ENCODE data around the gene SOX14. TPM values are rescaled to one million over a fixed set of nuclear protein-coding genes. Genes with fewer than 3 reads are reported as not detected.

Gene SOX14
- total and polyA plus RNA-seq, 5 donors from 2014 or later: not detected

GRCh38 chr3:137792626-137793271, 28.6 kb downstream of the SOX14 start:
- no peaks in the 10 kb centered on the region for H3K4me1 Mint-ChIP-seq
- peaks cover 0 to 2% (median 0%) of the 10 kb centered on the region in 7 donors for H3K9me3 Mint-ChIP-seq
- no peaks in the 10 kb centered on the region for H3K9me3 ChIP-seq (ENCODE audit: control insufficient read depth in 2 of 2, low read length in 2 of 2)
- H3K4me1 ChIP-seq (ENCODE audit: control insufficient read depth, insufficient read depth, low read length, poor library complexity, severe bottlenecking): no peaks in the 10 kb centered on the region
- H3K27ac Mint-ChIP-seq: no peak overlapping the region
- H3K4me3 Mint-ChIP-seq: no peak overlapping the region
- DNase-seq (no peak), ATAC-seq (ENCODE audit: low read depth in 2 of 2) (no peak)
- no peak overlapping the region for H3K4me3 ChIP-seq (ENCODE audit: low read depth, low read length)
- no peaks in the 10 kb centered on the region for H3K36me3 ChIP-seq (ENCODE audit: control insufficient read depth, insufficient read depth, low read length)
- peaks cover 4% of the 10 kb centered on the region for H3K27me3 Mint-ChIP-seq
- no peaks in the 10 kb centered on the region for H3K27me3 ChIP-seq (ENCODE audit: control insufficient read depth, insufficient read depth, low read length)
- H3K36me3 Mint-ChIP-seq: no peaks in the 10 kb centered on the region
- no peak overlapping the region for H3K27ac ChIP-seq (ENCODE audit: insufficient read depth, low read length, poor library complexity, severe bottlenecking)

GRCh38 chr3:137796993-137797392, 32.9 kb downstream of the SOX14 start:
- ATAC-seq (ENCODE audit: low read depth in 2 of 2) (no peak), DNase-seq (no peak)
- H3K27ac Mint-ChIP-seq: no peak overlapping the region
- peaks cover 4% of the 10 kb centered on the region for H3K27me3 Mint-ChIP-seq
- no peaks in the 10 kb centered on the region for H3K4me1 Mint-ChIP-seq
- H3K27me3 ChIP-seq (ENCODE audit: control insufficient read depth, insufficient read depth, low read length): no peaks in the 10 kb centered on the region
- H3K36me3 Mint-ChIP-seq: no peaks in the 10 kb centered on the region
- peaks cover 0 to 5% (median 2%) of the 10 kb centered on the region in 7 donors for H3K9me3 Mint-ChIP-seq
- no peaks in the 10 kb centered on the region for H3K4me1 ChIP-seq (ENCODE audit: control insufficient read depth, insufficient read depth, low read length, poor library complexity, severe bottlenecking)
- H3K4me3 Mint-ChIP-seq: no peak overlapping the region
- H3K27ac ChIP-seq (ENCODE audit: insufficient read depth, low read length, poor library complexity, severe bottlenecking): no peak overlapping the region
- H3K36me3 ChIP-seq (ENCODE audit: control insufficient read depth, insufficient read depth, low read length): no peaks in the 10 kb centered on the region
- H3K4me3 ChIP-seq (ENCODE audit: low read depth, low read length): no peak overlapping the region
- H3K9me3 ChIP-seq (ENCODE audit: control insufficient read depth in 2 of 2, low read length in 2 of 2): no peaks in the 10 kb centered on the region

- Histone ChIP-seq H3K27ac (ENCODE audit: insufficient read depth, low read length, poor library complexity, severe bottlenecking) (no peak overlapping the region), H3K27me3 (ENCODE audit: control insufficient read depth, insufficient read depth, low read length) (no peaks in the 10 kb centered on the region), H3K4me1 (ENCODE audit: control insufficient read depth, insufficient read depth, low read length, poor library complexity, severe bottlenecking) (no peaks in the 10 kb centered on the region), H3K9me3 (ENCODE audit: control insufficient read depth in 2 of 2, low read length in 2 of 2) (no peaks in the 10 kb centered on the region), H3K4me3 (ENCODE audit: low read depth, low read length) (no peak overlapping the region), H3K36me3 (ENCODE audit: control insufficient read depth, insufficient read depth, low read length) (no peaks in the 10 kb centered on the region)
- no peaks in the 10 kb centered on the region for H3K4me1 Mint-ChIP-seq
- ATAC-seq (ENCODE audit: low read depth in 2 of 2): no peak
- H3K9me3 Mint-ChIP-seq: peaks cover 0 to 15% (median 2%) of the 10 kb centered on the region in 7 donors
- no peak overlapping the region for H3K4me3 Mint-ChIP-seq
- H3K27ac Mint-ChIP-seq: no peak overlapping the region
- peaks cover 6% of the 10 kb centered on the region for H3K27me3 Mint-ChIP-seq
- no peaks in the 10 kb centered on the region for H3K36me3 Mint-ChIP-seq
- DNase-seq: no peak
These were observed 39.1 kb downstream of the SOX14 start for GRCh38 chr3:137803215-137803614.

- Histone ChIP-seq H3K36me3 (ENCODE audit: control insufficient read depth, insufficient read depth, low read length) (no peaks in the 10 kb centered on the region), H3K4me3 (ENCODE audit: low read depth, low read length) (no peak overlapping the region), H3K9me3 (ENCODE audit: control insufficient read depth in 2 of 2, low read length in 2 of 2) (no peaks in the 10 kb centered on the region), H3K4me1 (ENCODE audit: control insufficient read depth, insufficient read depth, low read length, poor library complexity, severe bottlenecking) (no peaks in the 10 kb centered on the region), H3K27ac (ENCODE audit: insufficient read depth, low read length, poor library complexity, severe bottlenecking) (no peak overlapping the region), H3K27me3 (ENCODE audit: control insufficient read depth, insufficient read depth, low read length) (no peaks in the 10 kb centered on the region)
- Mint-ChIP-seq H3K36me3 (no peaks in the 10 kb centered on the region), H3K4me1 (no peaks in the 10 kb centered on the region), H3K4me3 (no peak overlapping the region), H3K9me3 (peaks cover 0 to 11% (median 0%) of the 10 kb centered on the region in 7 donors), H3K27ac (no peak overlapping the region), H3K27me3 (peaks cover 10% of the 10 kb centered on the region)
- no peak for DNase-seq
- ATAC-seq (ENCODE audit: low read depth in 2 of 2): no peak
These were observed 43.9 kb downstream of the SOX14 start for GRCh38 chr3:137807998-137808397.

GRCh38 chr3:137809509-137809908, 45.4 kb downstream of the SOX14 start:
- H3K36me3 Mint-ChIP-seq: no peaks in the 10 kb centered on the region
- peaks cover 4% of the 10 kb centered on the region for H3K27me3 Mint-ChIP-seq
- H3K27me3 ChIP-seq (ENCODE audit: control insufficient read depth, insufficient read depth, low read length): no peaks in the 10 kb centered on the region
- DNase-seq: no peak
- H3K9me3 ChIP-seq (ENCODE audit: control insufficient read depth in 2 of 2, low read length in 2 of 2): no peaks in the 10 kb centered on the region
- H3K27ac Mint-ChIP-seq: no peak overlapping the region
- H3K4me3 ChIP-seq (ENCODE audit: low read depth, low read length): no peak overlapping the region
- no peak overlapping the region for H3K27ac ChIP-seq (ENCODE audit: insufficient read depth, low read length, poor library complexity, severe bottlenecking)
- H3K4me3 Mint-ChIP-seq: no peak overlapping the region
- no peaks in the 10 kb centered on the region for H3K9me3 Mint-ChIP-seq
- H3K4me1 ChIP-seq (ENCODE audit: control insufficient read depth, insufficient read depth, low read length, poor library complexity, severe bottlenecking): no peaks in the 10 kb centered on the region
- no peaks in the 10 kb centered on the region for H3K36me3 ChIP-seq (ENCODE audit: control insufficient read depth, insufficient read depth, low read length)
- no peak for ATAC-seq (ENCODE audit: low read depth in 2 of 2)
- H3K4me1 Mint-ChIP-seq: no peaks in the 10 kb centered on the region

- Mint-ChIP-seq H3K27me3 (peaks cover 4% of the 10 kb centered on the region), H3K4me3 (peak overlapping the region in 1 of 4 donors; percentile 21), H3K27ac (no peak overlapping the region), H3K4me1 (no peaks in the 10 kb centered on the region), H3K36me3 (no peaks in the 10 kb centered on the region), H3K9me3 (no peaks in the 10 kb centered on the region)
- H3K4me3 ChIP-seq (ENCODE audit: low read depth, low read length): no peak overlapping the region
- H3K36me3 ChIP-seq (ENCODE audit: control insufficient read depth, insufficient read depth, low read length): no peaks in the 10 kb centered on the region
- DNase-seq: no peak
- H3K27me3 ChIP-seq (ENCODE audit: control insufficient read depth, insufficient read depth, low read length): no peaks in the 10 kb centered on the region
- H3K9me3 ChIP-seq (ENCODE audit: control insufficient read depth in 2 of 2, low read length in 2 of 2): no peaks in the 10 kb centered on the region
- no peak overlapping the region for H3K27ac ChIP-seq (ENCODE audit: insufficient read depth, low read length, poor library complexity, severe bottlenecking)
- H3K4me1 ChIP-seq (ENCODE audit: control insufficient read depth, insufficient read depth, low read length, poor library complexity, severe bottlenecking): no peaks in the 10 kb centered on the region
- ATAC-seq (ENCODE audit: low read depth in 2 of 2): no peak
These were observed 47.9 kb downstream of the SOX14 start for GRCh38 chr3:137812023-137812422.

GRCh38 chr3:137815251-137815650, 51.1 kb downstream of the SOX14 start:
- Mint-ChIP-seq H3K4me1 (no peaks in the 10 kb centered on the region), H3K4me3 (no peak overlapping the region), H3K36me3 (no peaks in the 10 kb centered on the region), H3K27ac (no peak overlapping the region), H3K9me3 (peaks cover 0 to 2% (median 0%) of the 10 kb centered on the region in 7 donors), H3K27me3 (peaks cover 2% of the 10 kb centered on the region)
- Histone ChIP-seq H3K4me1 (ENCODE audit: control insufficient read depth, insufficient read depth, low read length, poor library complexity, severe bottlenecking) (no peaks in the 10 kb centered on the region), H3K27ac (ENCODE audit: insufficient read depth, low read length, poor library complexity, severe bottlenecking) (no peak overlapping the region), H3K36me3 (ENCODE audit: control insufficient read depth, insufficient read depth, low read length) (no peaks in the 10 kb centered on the region), H3K27me3 (ENCODE audit: control insufficient read depth, insufficient read depth, low read length) (no peaks in the 10 kb centered on the region), H3K4me3 (ENCODE audit: low read depth, low read length) (no peak overlapping the region), H3K9me3 (ENCODE audit: control insufficient read depth in 2 of 2, low read length in 2 of 2) (no peaks in the 10 kb centered on the region)
- no peak for ATAC-seq (ENCODE audit: low read depth in 2 of 2)
- DNase-seq: no peak
